ENCODE data around the gene ATP9A. TPM values are rescaled to one million over a fixed set of nuclear protein-coding genes. Genes with fewer than 3 reads are reported as not detected.

The ATP9A gene
- total RNA-seq, 3 donors from 2014 or later: 0.30 to 1.2 (median 1.0) TPM

GRCh38 chr20:51609251-51609650 is 158.9 kb downstream of the ATP9A start:
- H3K36me3 Mint-ChIP-seq (ENCODE audit: insufficient read depth): no peaks in the 10 kb centered on the region
- peak overlapping the region; percentile 83 for H3K4me3 Mint-ChIP-seq
- H3K9me3 Mint-ChIP-seq: no peaks in the 10 kb centered on the region
- no peak for DNase-seq
- peaks cover 14% of the 10 kb centered on the region for H3K27me3 Mint-ChIP-seq (ENCODE audit: low read depth)
- peaks cover 37% of the 10 kb centered on the region for H3K4me1 Mint-ChIP-seq (ENCODE audit: low read depth)
- peak in 1 of 2 donors; percentile 35 for ATAC-seq

GRCh38 chr20:51608061-51608460 is 160.1 kb downstream of the ATP9A start:
- Mint-ChIP-seq H3K4me1 (ENCODE audit: low read depth) (peaks cover 37% of the 10 kb centered on the region), H3K9me3 (no peaks in the 10 kb centered on the region), H3K36me3 (ENCODE audit: insufficient read depth) (no peaks in the 10 kb centered on the region), H3K4me3 (peak overlapping the region; percentile 83), H3K27me3 (ENCODE audit: low read depth) (peaks cover 14% of the 10 kb centered on the region)
- DNase-seq (no peak), ATAC-seq (peak; percentile 60 to 64)

- Mint-ChIP-seq H3K4me3 (no peak overlapping the region), H3K27me3 (ENCODE audit: low read depth) (peaks cover 14% of the 10 kb centered on the region), H3K9me3 (no peaks in the 10 kb centered on the region), H3K4me1 (ENCODE audit: low read depth) (peaks cover 37% of the 10 kb centered on the region), H3K36me3 (ENCODE audit: insufficient read depth) (no peaks in the 10 kb centered on the region)
- DNase-seq: no peak
- ATAC-seq: no peak
Measured at GRCh38 chr20:51607170-51607569, 161.0 kb downstream of the ATP9A start.

DNA sequence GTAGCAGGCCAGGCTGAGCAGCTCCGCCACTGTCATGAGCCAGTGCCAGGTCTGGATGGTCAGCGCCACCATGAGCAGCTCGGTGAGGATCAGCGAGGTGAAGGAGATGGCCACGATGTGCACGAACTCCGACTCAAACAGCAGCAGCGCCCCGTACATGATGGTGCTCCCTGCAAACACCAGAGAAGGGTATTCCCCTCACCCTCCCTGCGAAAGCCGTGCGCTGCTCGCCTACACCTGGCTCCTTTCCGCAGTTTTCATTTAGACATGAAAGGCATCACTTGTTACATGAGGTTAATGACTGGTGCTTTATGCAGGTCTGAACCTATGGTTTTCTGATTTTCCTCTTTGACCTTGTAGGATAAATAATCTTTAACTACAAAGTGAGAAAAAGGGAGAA is 163.3 kb downstream of the ATP9A start:
- no peak for ATAC-seq

GRCh38 chr20:51602131-51602530 is 166.1 kb downstream of the ATP9A start:
- Mint-ChIP-seq H3K4me3 (no peak overlapping the region), H3K4me1 (ENCODE audit: low read depth) (peaks cover 12% of the 10 kb centered on the region), H3K27me3 (ENCODE audit: low read depth) (peaks cover 6% of the 10 kb centered on the region), H3K36me3 (ENCODE audit: insufficient read depth) (no peaks in the 10 kb centered on the region), H3K9me3 (no peaks in the 10 kb centered on the region)
- no peak for DNase-seq
- no peak for ATAC-seq

More for the DNA sequence above, 163.3 kb downstream of the ATP9A start:
- H3K4me3 Mint-ChIP-seq: peak overlapping the region; percentile 31
- no peaks in the 10 kb centered on the region for H3K36me3 Mint-ChIP-seq (ENCODE audit: insufficient read depth)
- DNase-seq: no peak
- H3K9me3 Mint-ChIP-seq: no peaks in the 10 kb centered on the region
- peaks cover 22% of the 10 kb centered on the region for H3K4me1 Mint-ChIP-seq (ENCODE audit: low read depth)
- H3K27me3 Mint-ChIP-seq (ENCODE audit: low read depth): peaks cover 9% of the 10 kb centered on the region

DNA sequence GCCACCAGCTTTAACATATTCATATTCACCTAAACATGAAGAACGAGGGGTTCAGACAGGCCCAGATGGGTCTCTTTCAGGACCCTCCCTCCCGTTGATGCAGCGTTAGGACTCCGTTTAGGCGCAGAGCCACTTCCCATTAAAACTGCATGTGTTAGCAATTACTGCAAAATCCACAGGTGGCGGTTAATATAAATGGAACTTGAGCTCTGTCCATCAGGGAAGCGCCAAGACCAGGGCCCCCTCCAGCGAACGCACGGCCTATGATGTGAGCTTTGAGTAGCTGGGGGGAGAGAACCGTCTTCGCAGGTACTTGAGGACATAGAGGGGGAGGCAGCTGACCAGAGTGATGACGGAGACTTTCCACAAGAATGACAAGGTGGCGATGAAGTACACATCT is 167.2 kb downstream of the ATP9A start:
- Mint-ChIP-seq H3K4me3 (no peak overlapping the region), H3K36me3 (ENCODE audit: insufficient read depth) (no peaks in the 10 kb centered on the region), H3K27me3 (ENCODE audit: low read depth) (peaks cover 5% of the 10 kb centered on the region), H3K9me3 (no peaks in the 10 kb centered on the region), H3K4me1 (ENCODE audit: low read depth) (peaks cover 17% of the 10 kb centered on the region)
- ATAC-seq (no peak), DNase-seq (no peak)

DNA sequence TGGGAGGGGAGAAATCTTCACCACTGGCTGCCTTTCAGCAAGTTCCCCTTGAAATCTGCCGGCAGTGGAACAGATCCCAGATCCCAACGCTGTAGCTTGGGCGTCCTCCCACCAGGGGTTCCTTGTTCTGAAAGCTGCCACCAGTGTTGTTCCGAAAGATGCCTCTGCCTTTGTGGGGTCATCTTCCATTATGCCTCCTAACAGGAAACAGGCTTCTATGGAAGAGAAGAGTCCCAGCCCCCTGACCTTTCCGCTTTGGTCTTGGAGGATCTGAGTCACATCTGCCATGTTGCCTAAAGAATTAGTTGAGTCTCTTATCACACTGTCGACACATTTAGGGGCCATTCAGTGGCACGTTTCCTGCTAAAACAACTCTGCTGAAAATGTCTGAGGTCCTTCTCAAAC is 168.2 kb downstream of the ATP9A start:
- Mint-ChIP-seq H3K36me3 (ENCODE audit: insufficient read depth) (no peaks in the 10 kb centered on the region), H3K4me1 (ENCODE audit: low read depth) (peaks cover 20% of the 10 kb centered on the region), H3K27me3 (ENCODE audit: low read depth) (peaks cover 4% of the 10 kb centered on the region), H3K4me3 (no peak overlapping the region), H3K9me3 (no peaks in the 10 kb centered on the region)
- ATAC-seq: no peak
- no peak for DNase-seq

GRCh38 chr20:51598556-51598955 is 169.6 kb downstream of the ATP9A start:
- Mint-ChIP-seq H3K4me1 (ENCODE audit: low read depth) (peaks cover 33% of the 10 kb centered on the region), H3K9me3 (no peaks in the 10 kb centered on the region), H3K36me3 (ENCODE audit: insufficient read depth) (no peaks in the 10 kb centered on the region), H3K27me3 (ENCODE audit: low read depth) (no peaks in the 10 kb centered on the region), H3K4me3 (no peak overlapping the region)
- ATAC-seq (no peak), DNase-seq (no peak)

DNA sequence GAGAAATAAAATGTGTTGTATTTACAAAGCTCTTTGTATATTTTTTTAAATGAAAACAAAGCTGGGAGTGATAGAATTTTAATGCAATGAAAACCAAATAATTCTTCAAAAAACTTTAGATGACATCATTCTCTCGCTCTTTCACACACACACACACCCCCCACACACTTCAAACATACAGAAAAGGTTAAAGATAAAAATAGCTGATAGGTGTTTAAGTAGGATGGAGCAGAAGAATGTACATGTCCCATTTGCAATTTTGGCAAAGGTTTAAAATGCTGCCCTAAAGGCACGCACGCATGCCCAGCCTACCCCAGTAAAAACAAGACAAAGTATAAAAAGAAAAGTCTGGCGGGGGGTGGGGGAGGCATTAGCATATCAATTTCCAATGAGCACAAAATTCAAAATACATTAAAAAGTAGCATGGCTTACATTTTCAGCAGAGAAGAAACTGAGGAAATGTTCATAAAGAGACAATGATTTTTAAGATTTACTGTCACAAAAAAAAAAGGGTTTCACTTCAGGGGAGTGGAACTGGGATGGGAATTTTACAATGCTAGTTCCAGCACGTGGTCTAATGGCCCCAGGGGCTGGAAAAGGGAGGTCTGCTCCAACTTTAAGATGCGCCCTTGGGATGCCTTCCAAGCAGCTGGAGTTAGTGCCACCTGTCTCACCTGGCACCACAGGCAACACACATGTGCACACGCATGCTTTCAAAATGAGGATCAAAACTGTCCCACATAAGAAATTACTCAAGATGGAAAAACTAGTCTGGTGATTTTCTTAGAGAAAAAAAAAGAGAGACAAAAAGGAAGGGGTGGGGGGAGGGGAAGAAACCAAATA is 170.6 kb downstream of the ATP9A start:
- Mint-ChIP-seq H3K36me3 (ENCODE audit: insufficient read depth) (no peaks in the 10 kb centered on the region), H3K27me3 (ENCODE audit: low read depth) (no peaks in the 10 kb centered on the region), H3K4me1 (ENCODE audit: low read depth) (peaks cover 34% of the 10 kb centered on the region), H3K9me3 (no peaks in the 10 kb centered on the region), H3K4me3 (no peak overlapping the region)
- DNase-seq (no peak), ATAC-seq (peak in 1 of 2 donors; percentile 56)

- no peak overlapping the region for H3K4me3 Mint-ChIP-seq
- peaks cover 34% of the 10 kb centered on the region for H3K4me1 Mint-ChIP-seq (ENCODE audit: low read depth)
- DNase-seq (no peak), ATAC-seq (no peak)
- no peaks in the 10 kb centered on the region for H3K9me3 Mint-ChIP-seq
- H3K27me3 Mint-ChIP-seq (ENCODE audit: low read depth): no peaks in the 10 kb centered on the region
- no peaks in the 10 kb centered on the region for H3K36me3 Mint-ChIP-seq (ENCODE audit: insufficient read depth)
Measured at GRCh38 chr20:51596668-51597388, 171.4 kb downstream of the ATP9A start.

- no peaks in the 10 kb centered on the region for H3K27me3 Mint-ChIP-seq (ENCODE audit: low read depth)
- no peak overlapping the region for H3K4me3 Mint-ChIP-seq
- no peaks in the 10 kb centered on the region for H3K9me3 Mint-ChIP-seq
- no peak for DNase-seq
- ATAC-seq: no peak
- H3K36me3 Mint-ChIP-seq (ENCODE audit: insufficient read depth): no peaks in the 10 kb centered on the region
- peaks cover 34% of the 10 kb centered on the region for H3K4me1 Mint-ChIP-seq (ENCODE audit: low read depth)
Measured at GRCh38 chr20:51595744-51596143, 172.4 kb downstream of the ATP9A start.

- Mint-ChIP-seq H3K4me3 (peak overlapping the region; percentile 58), H3K27me3 (ENCODE audit: low read depth) (no peaks in the 10 kb centered on the region), H3K9me3 (no peaks in the 10 kb centered on the region), H3K4me1 (ENCODE audit: low read depth) (peaks cover 34% of the 10 kb centered on the region), H3K36me3 (ENCODE audit: insufficient read depth) (no peaks in the 10 kb centered on the region)
- DNase-seq (peak; percentile 74), ATAC-seq (peak; percentile 82 to 92)
Measured at GRCh38 chr20:51595058-51595532, 173.1 kb downstream of the ATP9A start.

DNA sequence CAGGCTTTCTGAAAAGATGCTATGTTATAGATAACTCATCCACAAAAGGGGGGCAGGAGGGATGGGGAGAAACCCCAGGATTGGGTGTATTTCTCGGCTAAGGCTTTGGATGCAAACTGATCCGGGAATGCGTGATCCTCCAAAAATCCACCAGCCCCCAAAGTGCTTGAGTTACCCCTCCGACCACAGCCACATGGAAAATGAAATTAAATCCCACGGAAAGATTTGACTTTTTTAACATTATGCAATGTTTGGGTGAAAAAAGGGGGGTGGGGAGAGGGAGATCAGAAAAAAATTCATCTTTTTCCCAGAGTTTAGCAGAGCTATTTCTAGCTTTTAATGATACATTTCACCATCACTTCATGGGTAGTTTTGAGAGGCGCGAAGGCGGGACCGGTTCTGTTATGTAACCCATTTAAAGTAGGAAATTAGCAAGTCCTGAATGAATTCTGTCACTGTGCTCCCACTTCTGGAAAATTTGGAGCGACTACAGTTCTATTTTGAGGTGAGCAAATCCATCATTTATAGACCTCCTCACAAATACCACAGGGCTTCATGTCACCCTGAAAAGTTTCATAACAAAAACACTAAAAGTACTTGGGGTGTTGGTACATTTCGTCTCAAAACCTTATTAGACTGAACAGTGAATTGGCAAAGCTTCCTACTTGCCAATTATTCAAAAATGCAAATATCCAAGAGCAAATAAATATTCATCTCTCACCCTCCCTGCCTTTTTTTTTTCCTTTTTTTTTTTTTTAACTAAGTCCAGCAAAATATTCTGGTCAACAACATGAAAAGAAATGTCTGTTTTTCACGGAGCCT is 173.7 kb downstream of the ATP9A start:
- ATAC-seq: no peak
- peak overlapping the region; percentile 58 for H3K4me3 Mint-ChIP-seq

GRCh38 chr20:51593584-51593983 is 174.6 kb downstream of the ATP9A start:
- Mint-ChIP-seq H3K36me3 (ENCODE audit: insufficient read depth) (no peaks in the 10 kb centered on the region), H3K9me3 (no peaks in the 10 kb centered on the region), H3K4me3 (no peak overlapping the region), H3K4me1 (ENCODE audit: low read depth) (peaks cover 34% of the 10 kb centered on the region), H3K27me3 (ENCODE audit: low read depth) (no peaks in the 10 kb centered on the region)
- DNase-seq (no peak), ATAC-seq (no peak)

More for the DNA sequence above, 173.7 kb downstream of the ATP9A start:
- no peak for DNase-seq
- Mint-ChIP-seq H3K4me1 (ENCODE audit: low read depth) (peaks cover 34% of the 10 kb centered on the region), H3K27me3 (ENCODE audit: low read depth) (no peaks in the 10 kb centered on the region), H3K9me3 (no peaks in the 10 kb centered on the region), H3K36me3 (ENCODE audit: insufficient read depth) (no peaks in the 10 kb centered on the region)
